OCI-LY3 (cell line): ENCODE results near the gene TARDBP.

ENCODE experiments used
- CTCF ChIP-seq: fragments of 200-600, 300-600 bp; sonication (generic); IDR thresholded peaks from 2 replicates; pipeline ENCODE4 v1.5.1; 2014; ENCODE audit warnings: antibody characterized with exemption, low read length, low read depth
- EZH2phosphoT487 ChIP-seq: fragments of 200-600 bp; shearing (Covaris generic); IDR thresholded peaks from 2 replicates; pipeline ENCODE4 v1.6.1; 2018; ENCODE audit warnings: antibody characterized with exemption, mixed run types, low read depth

DNA sequence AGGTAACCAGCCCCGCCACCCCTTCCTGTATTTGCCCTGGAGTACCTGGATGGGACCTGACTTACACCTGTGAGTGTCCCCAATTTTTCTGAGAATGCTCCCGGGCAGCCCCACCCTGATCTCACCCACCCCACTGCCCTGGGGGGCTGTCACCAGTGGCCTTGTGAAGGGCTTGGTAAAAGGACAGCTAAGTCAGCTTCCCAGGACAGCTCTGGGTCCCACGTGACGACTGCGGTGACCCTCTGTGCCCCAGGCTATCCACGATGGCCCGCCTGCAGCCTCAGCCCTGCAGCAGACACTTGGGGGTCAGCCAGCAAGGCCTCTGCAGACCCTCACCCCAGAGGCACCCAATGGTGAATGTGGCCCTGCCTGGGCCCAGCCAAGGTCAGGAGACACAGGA lies 41.7 kb downstream of the TARDBP start:
- TF ChIP-seq CTCF (no peak), EZH2phosphoT487 (no peak)
